HepG2 (cell line): ENCODE data around the gene SH2D2A. TPM values are rescaled to one million over a fixed set of nuclear protein-coding genes. Genes with fewer than 3 reads are reported as not detected.

Source experiments
- ATAC-seq: fragments of 200-7000 bp; cut with Tn5 transposase; 3 replicates; pipeline ENCODE4 v1.9.1; 2020; ENCODE audit warnings: mild to moderate bottlenecking, moderate library complexity
- BruUV-seq: library from RNA; stranded (reverse); fragments of 400-500 nt; replicated peaks from 2 replicates; lab custom pipeline; 2021; lab: Mats Ljungman, UMichigan
- CTCF ChIA-PET: fragments of 300-600 bp; formaldehyde crosslinking; extraction: SDS; loops from one replicate; lab custom pipeline; 2021; ENCODE audit warnings: low total read pairs, inconsistent platforms, low intra/inter-chr PET ratio; lab: Yijun Ruan, JAX
- POLR2A ChIA-PET: fragments of 350-600 bp; sonication (Branson Sonifier 250); formaldehyde crosslinking; loops from one replicate; lab custom pipeline; 2020; ENCODE audit warnings: antibody characterized with exemption, inconsistent platforms; lab: Yijun Ruan, JAX
- DNase-seq: peaks from one replicate; pipeline ENCODE4 v3.0.0-alpha.2; 2015; ENCODE audit warnings: low spot score
- FAIRE-seq: peaks from 3 replicates; lab custom pipeline; 2011; peaks lifted over from hg19 to GRCh38; lab: Jason Lieb, UNC
- H2AFZ ChIP-seq: one replicate; pipeline ENCODE4 v1.6.1; 2011; ENCODE audit warnings: low read length, inconsistent platforms
- H3K27ac ChIP-seq: fragments of 300-600 bp; 3 replicates; pipeline ENCODE4 v1.8.0; 2011; ENCODE audit warnings: mixed run types, mild to moderate bottlenecking, mixed read lengths, low read length, inconsistent platforms; ENCODE audit not compliant: insufficient read depth; ENCODE audit errors: extremely low read length
- H3K27me3 ChIP-seq, 2 experiments: fragments of 200-600 bp in 1 of 2; 2 replicates in 1 of 2; 3 replicates in 1 of 2; pipeline versions ENCODE4 v1.6.0 to v1.8.0; 2011; ENCODE audit warnings: low read length in 2 of 2, mild to moderate bottlenecking in 2 of 2, moderate library complexity in 2 of 2, inconsistent platforms in 1 of 2; ENCODE audit not compliant: insufficient read depth in 2 of 2, control insufficient read depth in 1 of 2
- H3K36me3 ChIP-seq, 2 experiments: fragments of 200-600 bp in 1 of 2; replicated peaks in 1 of 2; 2 replicates in 1 of 2; 3 replicates in 1 of 2; pipeline versions ENCODE4 v1.5.1 to v1.8.0; 2011; ENCODE audit warnings: low read length in 2 of 2, inconsistent platforms in 1 of 2; ENCODE audit not compliant: insufficient read depth in 2 of 2, control insufficient read depth in 1 of 2
- H3K4me1 ChIP-seq: 2 replicates; pipeline ENCODE4 v1.5.1; 2012; ENCODE audit warnings: low read length, inconsistent platforms; ENCODE audit not compliant: insufficient read depth
- H3K4me2 ChIP-seq: 2 replicates; pipeline ENCODE4 v1.6.0; 2011; ENCODE audit warnings: low read depth, low read length, inconsistent platforms
- H3K4me3 ChIP-seq, 3 experiments: fragments of 200-600 bp in 1 of 3; sonication (generic), shearing (Covaris generic) in 1 of 3; replicated peaks in 1 of 3; 2 replicates each; pipeline ENCODE4 v1.5.1; 2011 to 2016; ENCODE audit warnings: low read length in 3 of 3, inconsistent platforms in 2 of 3, low read depth in 2 of 3, mild to moderate bottlenecking in 2 of 3, control low read depth in 1 of 3, mixed read lengths in 1 of 3; ENCODE audit not compliant: insufficient read depth in 1 of 3
- H3K79me2 ChIP-seq: one replicate; pipeline ENCODE4 v1.6.1; 2011; ENCODE audit warnings: low read length, inconsistent platforms; ENCODE audit not compliant: insufficient read depth
- H3K9ac ChIP-seq: 2 replicates; pipeline ENCODE4 v1.6.0; 2011; ENCODE audit warnings: mild to moderate bottlenecking, low read depth, low read length, inconsistent platforms; ENCODE audit not compliant: insufficient read depth
- H3K9me3 ChIP-seq: 2 replicates; pipeline ENCODE4 v1.5.1; 2012; ENCODE audit warnings: mild to moderate bottlenecking, low read length
- H4K20me1 ChIP-seq: 2 replicates; pipeline ENCODE4 v1.6.0; 2011; ENCODE audit warnings: inconsistent platforms, mild to moderate bottlenecking, low read length, moderate library complexity; ENCODE audit not compliant: insufficient read depth
- CREB1 ChIP-seq, 2 experiments: fragments of 450-650 bp in 1 of 2; IDR thresholded peaks; 2 replicates each; pipeline ENCODE4 v1.6.1; 2016 to 2017; ENCODE audit warnings: control low read depth in 1 of 2, mild to moderate bottlenecking in 1 of 2, missing compliant biosample characterization in 1 of 2, missing genetic modification characterization in 1 of 2
- ZNF547 ChIP-seq: sonication (generic); formaldehyde crosslinking; IDR thresholded peaks from 2 replicates; pipeline ENCODE4 v1.5.1; 2020; ENCODE audit warnings: mild to moderate bottlenecking, missing genetic modification reagents
- WGBS: methylation state at CpG from one replicate; pipeline ENCODE4 v1.1.6; 2017; ENCODE audit warnings: low lambda C conversion rate; 5-methylcytosine and 5-hydroxymethylcytosine counted together
- in situ Hi-C: cut with HindIII; loops from 2 replicates; pipeline ENCODE4 v1.10.0; 2017; ENCODE audit warnings: low pct_unique_long_range_greater_than_20kb; ENCODE audit not compliant: extremely low pct_ligation_motif_present
- intact Hi-C: fragments of 100-400 bp; cut with micrococcal nuclease; formaldehyde crosslinking; loops from one replicate; pipeline ENCODE4 v1.10.0; 2022; ENCODE audit not compliant: unreplicated experiment
- polyA plus RNA-seq, 8 experiments: library from polyadenylated mRNA; depleted of rRNA in 3 of 8; stranded (reverse) in 7 of 8; unstranded in 1 of 8; fragments of >200 nt; fragmentation: Illumina TruSeq in 4 of 8; extraction: Trizol in 4 of 8; gene quantifications; 2 replicates each; pipeline versions ENCODE4 v1.2.1 to v1.2.3, GENCODE V29; 2011 to 2016; ENCODE audit warnings: low read depth in 4 of 8, missing spikeins in 1 of 8, mixed read lengths in 1 of 8; ENCODE audit not compliant: insufficient read depth in 1 of 8
- total RNA-seq, 5 experiments: library from RNA; depleted of rRNA; stranded (reverse); fragments of >200 nt; fragmentation: Illumina TruSeq; extraction: Trizol; gene quantifications; 2 replicates each; pipeline ENCODE4 v1.2.3, GENCODE V29; 2016; ENCODE audit warnings: low read depth in 1 of 5
- TF ChIP-seq, protein P1 (sequence below): IDR thresholded peaks from 2 replicates; pipeline ENCODE4 v1.6.1; 2016; ENCODE audit warnings: missing compliant biosample characterization, missing genetic modification reagents, borderline replicate concordance
- TF ChIP-seq, protein P2 (sequence below): sonication (generic); formaldehyde crosslinking; IDR thresholded peaks from 2 replicates; pipeline ENCODE4 v1.5.0; 2020; ENCODE audit warnings: mild to moderate bottlenecking, missing genetic modification reagents

SH2D2A gene
- total and polyA plus RNA-seq, 2 of the 13 experiments (the other 11 are each of a cell fraction or from before 2014, with no cell fraction given) = 0.57 to 0.73 TPM

DNA sequence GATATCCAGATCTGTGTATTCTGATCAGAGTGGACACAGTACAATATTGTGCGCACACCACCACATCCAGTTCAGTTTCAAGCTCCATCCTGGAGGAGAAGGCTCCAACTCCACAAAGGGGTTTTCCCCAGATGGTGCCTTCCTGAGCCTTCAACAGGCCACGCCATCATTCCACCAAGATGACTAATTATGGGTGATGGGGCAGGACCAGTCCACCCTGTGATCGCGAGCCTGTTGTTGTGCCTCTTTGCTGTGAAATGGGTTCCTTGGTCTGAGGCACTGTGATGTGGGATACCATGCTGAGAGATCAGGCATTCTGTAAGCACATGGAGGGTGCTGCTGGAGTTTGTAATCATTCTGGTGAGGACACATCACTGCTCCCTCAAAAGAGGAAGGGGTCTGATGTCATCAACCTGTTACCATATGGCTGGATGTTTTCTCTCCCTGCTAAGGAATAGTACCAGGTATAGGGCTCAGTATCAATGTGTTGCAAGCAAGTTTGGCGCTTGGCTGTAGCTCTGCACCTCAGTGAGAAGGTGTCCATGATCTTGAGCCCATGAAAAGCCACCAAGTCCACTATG is 6.7 kb upstream of the SH2D2A start:
- CTCF ChIA-PET = no interaction called here
- in situ Hi-C loops = no loop called here

DNA sequence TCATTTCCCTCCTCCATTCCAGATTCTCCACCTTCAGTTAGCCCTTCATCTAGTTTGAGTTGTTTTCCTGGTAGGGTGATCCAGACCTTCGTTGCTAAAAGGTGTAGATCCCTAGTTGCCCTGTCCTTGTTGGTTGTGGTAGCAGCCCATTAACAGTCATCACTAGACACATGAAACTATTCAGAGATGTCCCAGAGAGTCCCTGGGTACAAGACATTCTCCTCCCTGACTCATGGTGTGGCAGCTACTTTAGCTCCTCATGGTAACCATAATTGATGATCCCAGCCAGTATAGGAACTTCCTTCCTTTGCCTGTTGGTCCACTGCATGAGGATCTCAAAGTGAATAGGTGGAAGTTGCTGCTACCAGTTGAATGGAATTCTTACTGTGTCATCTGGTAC is 6.0 kb upstream of the SH2D2A start:
- Histone ChIP-seq H3K4me2 (no peak overlapping the region), H3K27me3 (peaks cover 0 to 30% of the 10 kb centered on the region in 2 experiments; a peak in 3 of 5 replicates), H3K4me3 (no peak overlapping the region), H3K27ac (no peak overlapping the region), H4K20me1 (no peaks in the 10 kb centered on the region), H3K4me1 (no peaks in the 10 kb centered on the region), H2AFZ (no peak overlapping the region), H3K9ac (no peak overlapping the region), H3K9me3 (no peaks in the 10 kb centered on the region), H3K36me3 (no peaks in the 10 kb centered on the region), H3K79me2 (no peaks in the 10 kb centered on the region)
- intact Hi-C loops (no loop called here), in situ Hi-C loops (no loop called here)
- 0% methylated on average over 1 of the region's 1 CpG for WGBS
- FAIRE-seq = no peak
- no peak for DNase-seq
- no TSS peak for BruUV-seq
- ChIA-PET CTCF (no interaction called here), POLR2A (interaction anchor here (0.6 kb wide), 2 partner anchors 56 to 322 kb away, joined by 3 read pairs; partner anchors contain the start of genes MEF2D and PRCC)
- TF ChIP-seq, protein P1, sequence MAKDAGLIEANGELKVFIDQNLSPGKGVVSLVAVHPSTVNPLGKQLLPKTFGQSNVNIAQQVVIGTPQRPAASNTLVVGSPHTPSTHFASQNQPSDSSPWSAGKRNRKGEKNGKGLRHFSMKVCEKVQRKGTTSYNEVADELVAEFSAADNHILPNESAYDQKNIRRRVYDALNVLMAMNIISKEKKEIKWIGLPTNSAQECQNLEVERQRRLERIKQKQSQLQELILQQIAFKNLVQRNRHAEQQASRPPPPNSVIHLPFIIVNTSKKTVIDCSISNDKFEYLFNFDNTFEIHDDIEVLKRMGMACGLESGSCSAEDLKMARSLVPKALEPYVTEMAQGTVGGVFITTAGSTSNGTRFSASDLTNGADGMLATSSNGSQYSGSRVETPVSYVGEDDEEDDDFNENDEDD (CRISPR knock-in tag) = no peak
- TF ChIP-seq, protein P2, sequence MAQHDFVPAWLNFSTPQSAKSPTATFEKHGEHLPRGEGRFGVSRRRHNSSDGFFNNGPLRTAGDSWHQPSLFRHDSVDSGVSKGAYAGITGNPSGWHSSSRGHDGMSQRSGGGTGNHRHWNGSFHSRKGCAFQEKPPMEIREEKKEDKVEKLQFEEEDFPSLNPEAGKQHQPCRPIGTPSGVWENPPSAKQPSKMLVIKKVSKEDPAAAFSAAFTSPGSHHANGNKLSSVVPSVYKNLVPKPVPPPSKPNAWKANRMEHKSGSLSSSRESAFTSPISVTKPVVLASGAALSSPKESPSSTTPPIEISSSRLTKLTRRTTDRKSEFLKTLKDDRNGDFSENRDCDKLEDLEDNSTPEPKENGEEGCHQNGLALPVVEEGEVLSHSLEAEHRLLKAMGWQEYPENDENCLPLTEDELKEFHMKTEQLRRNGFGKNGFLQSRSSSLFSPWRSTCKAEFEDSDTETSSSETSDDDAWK (CRISPR knock-in tag) = no peak
- ATAC-seq = no peak

More for the DNA sequence above, 6.7 kb upstream of the SH2D2A start:
- Histone ChIP-seq H3K27ac (no peak overlapping the region), H3K79me2 (no peaks in the 10 kb centered on the region), H3K27me3 (peaks cover under 1 to 31% of the 10 kb centered on the region in 2 experiments; a peak in 4 of 5 replicates), H3K4me3 (no peak overlapping the region), H3K36me3 (no peaks in the 10 kb centered on the region), H3K4me2 (no peak overlapping the region), H4K20me1 (no peaks in the 10 kb centered on the region), H3K9ac (no peak overlapping the region), H2AFZ (no peak overlapping the region), H3K4me1 (no peaks in the 10 kb centered on the region), H3K9me3 (no peaks in the 10 kb centered on the region)
- WGBS = 52% methylated on average over 2 of the region's 5 CpGs
- FAIRE-seq = no peak
- intact Hi-C loops = no loop called here
- BruUV-seq = no TSS peak
- POLR2A ChIA-PET = no interaction called here
- no peak for ATAC-seq
- TF ChIP-seq CREB1 (IDR thresholded peaks at IDR 0.05) (0 out of 2 replicates have a peak, but pooled peaks have one; percentile 25), CREB1 (CRISPR knock-in tag; IDR thresholded peaks at IDR 0.05) (no peak), ZNF547 (no peak)
- no peak for DNase-seq
